T47D (cell line): ENCODE results near the gene CPEB4.

Experiments
- DNase-seq, 2 experiments: peaks; one replicate each; pipeline versions ENCODE4 v3.0.0 to v3.0.0-alpha.2; 2011 to 2012; ENCODE audit warnings: low read depth in 1 of 2, low spot score in 1 of 2
- JUND ChIP-seq: IDR thresholded peaks from 2 replicates; pipeline ENCODE4 v1.6.1; 2012; ENCODE audit warnings: low read depth
- in situ Hi-C: cut with HindIII; loops from 2 replicates; pipeline ENCODE4 v1.10.0; 2016; ENCODE audit warnings: low sequenced_read_pairs, low pct_unique_long_range_greater_than_20kb

The CPEB4 gene

DNA sequence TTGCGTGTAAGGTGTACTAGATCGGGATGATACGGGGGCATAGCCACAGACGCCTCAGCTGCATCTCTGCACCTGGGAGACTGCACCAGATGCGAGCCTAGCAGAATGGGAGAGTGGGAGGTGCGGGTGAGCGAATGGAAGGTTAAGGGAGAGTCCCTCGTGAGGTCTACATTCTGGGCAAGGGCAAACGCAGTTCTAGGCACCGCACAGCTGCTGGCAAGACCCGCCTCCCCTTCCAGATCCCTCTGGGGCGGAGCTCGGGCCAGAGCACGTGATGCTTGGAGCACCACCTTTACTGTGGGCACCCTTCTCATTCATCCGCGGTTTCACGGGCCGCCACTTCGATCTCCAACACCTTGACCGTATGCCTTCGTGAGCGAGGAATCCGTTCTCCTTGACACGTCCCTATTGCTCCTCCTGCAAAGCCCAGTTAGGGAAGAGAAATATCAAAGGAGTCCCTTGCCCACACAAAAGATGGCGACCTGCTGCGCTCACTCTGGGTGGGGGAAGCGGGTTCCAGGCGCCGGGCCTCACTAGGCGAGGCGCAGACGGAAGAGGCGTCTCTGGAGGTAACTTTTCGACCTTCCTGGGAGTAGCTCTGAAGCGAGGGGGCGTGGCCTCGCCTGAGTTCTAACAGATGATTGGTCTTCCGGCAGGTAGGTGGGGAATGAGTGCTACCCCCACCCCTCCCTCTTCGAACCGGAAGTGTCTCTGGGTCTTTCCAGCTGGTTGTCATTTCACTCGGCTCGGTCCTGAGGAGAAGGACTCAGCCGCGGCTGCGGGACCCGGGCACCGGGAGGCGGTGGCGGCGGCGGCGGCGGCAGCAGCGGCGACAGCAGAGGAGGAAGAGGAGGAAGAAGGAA is at the start of gene CPEB4:
CPEB4 (plus strand) TSS at position 740 of the 863 bp plus-strand sequence. CDS start 1,385 bp downstream, outside the sequence.
- no peak for TF ChIP-seq JUND
- peak; percentile 89 to 100 for DNase-seq
- in situ Hi-C loops: no loop called here

- no peak for TF ChIP-seq JUND
Measured at GRCh38 chr5:173839117-173839713, 48.9 kb upstream of the CPEB4 start.

GRCh38 chr5:173840111-173840983 is 47.8 kb upstream of the CPEB4 start:
- TF ChIP-seq JUND: no peak
- in situ Hi-C loops: no loop called here

More at GRCh38 chr5:173839117-173839713, 48.9 kb upstream of the CPEB4 start:
- in situ Hi-C loops: no loop called here
- no peak for DNase-seq

GRCh38 chr5:173841710-173842109 is 46.4 kb upstream of the CPEB4 start:
- in situ Hi-C loops: no loop called here

More at GRCh38 chr5:173840111-173840983, 47.8 kb upstream of the CPEB4 start:
- DNase-seq: no peak

DNA sequence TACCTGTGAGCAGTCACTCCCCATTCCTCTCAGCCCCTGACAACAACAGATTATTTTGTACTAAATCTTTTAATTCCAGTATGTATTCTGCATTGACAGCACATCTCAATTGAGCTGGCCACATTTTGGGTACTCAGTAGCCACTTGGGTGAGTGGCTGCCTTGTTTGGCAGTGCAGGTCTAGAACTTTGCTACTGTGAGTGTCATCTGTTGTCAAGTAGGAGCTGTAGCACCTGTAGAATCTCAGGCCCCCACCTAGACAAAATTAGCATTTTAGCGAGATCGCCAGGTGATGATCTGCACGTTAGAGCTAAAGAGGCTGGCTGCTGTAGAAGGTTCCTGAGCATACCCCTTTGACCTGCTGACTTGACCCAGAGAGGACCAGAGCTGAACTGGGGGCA is 44.4 kb upstream of the CPEB4 start:
- TF ChIP-seq JUND: no peak
- no peak for DNase-seq
- in situ Hi-C loops: no loop called here

More at GRCh38 chr5:173841710-173842109, 46.4 kb upstream of the CPEB4 start:
- DNase-seq: no peak
- TF ChIP-seq JUND: no peak

DNA sequence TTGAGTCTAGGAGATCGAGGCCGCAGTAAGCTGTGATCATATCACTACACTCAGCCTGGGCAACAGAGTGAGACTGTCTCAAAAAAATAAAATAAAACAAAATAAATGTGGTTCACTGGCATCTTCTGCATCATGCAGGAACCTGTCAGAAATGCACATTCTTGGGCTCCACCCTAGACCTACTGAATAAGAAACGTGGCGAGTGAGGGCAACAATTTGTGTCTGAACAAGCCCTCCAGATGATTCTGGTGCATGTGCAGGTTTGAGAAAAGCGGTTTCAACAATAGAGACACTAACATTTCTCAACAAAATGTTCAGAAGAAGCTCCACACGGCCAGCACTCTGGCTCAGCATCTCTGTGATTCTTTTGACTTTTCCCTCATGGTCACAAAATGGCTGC is 42.8 kb upstream of the CPEB4 start:
- TF ChIP-seq JUND: no peak

GRCh38 chr5:173846929-173847501 is 41.1 kb upstream of the CPEB4 start:
- DNase-seq: no peak
- in situ Hi-C loops: no loop called here
- TF ChIP-seq JUND: no peak

More for the DNA sequence above, 42.8 kb upstream of the CPEB4 start:
- DNase-seq: no peak
- in situ Hi-C loops: no loop called here

DNA sequence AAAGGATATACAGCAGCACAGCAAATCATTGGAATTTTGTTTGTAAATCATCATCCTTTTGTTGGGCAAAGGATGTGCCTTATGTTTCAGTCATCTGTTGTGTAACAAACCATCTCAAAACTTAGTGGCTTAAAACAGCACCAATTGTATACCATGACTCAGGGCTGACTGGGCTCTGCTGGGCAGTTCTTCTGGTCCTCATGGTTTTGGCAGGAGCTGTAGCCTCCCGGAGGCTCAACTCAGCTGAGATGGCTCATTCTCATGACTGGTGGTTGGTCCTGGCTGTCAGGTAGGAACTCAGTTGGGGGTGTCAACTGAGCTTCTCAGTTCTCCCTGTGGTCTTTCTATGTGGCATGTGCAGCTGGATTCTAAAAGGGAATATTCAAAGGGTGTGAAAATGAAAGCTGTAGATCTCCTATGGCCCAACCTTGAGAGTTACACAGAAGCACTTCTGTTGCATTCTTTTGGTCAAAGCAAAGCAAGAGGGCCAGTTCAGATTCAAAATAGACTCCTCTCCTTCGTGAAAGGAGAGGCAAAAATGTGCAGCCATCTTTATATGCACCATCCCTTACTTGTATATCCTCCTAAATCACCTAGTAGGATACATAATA is 39.1 kb upstream of the CPEB4 start:
- DNase-seq: no peak
- in situ Hi-C loops: no loop called here
- no peak for TF ChIP-seq JUND

DNA sequence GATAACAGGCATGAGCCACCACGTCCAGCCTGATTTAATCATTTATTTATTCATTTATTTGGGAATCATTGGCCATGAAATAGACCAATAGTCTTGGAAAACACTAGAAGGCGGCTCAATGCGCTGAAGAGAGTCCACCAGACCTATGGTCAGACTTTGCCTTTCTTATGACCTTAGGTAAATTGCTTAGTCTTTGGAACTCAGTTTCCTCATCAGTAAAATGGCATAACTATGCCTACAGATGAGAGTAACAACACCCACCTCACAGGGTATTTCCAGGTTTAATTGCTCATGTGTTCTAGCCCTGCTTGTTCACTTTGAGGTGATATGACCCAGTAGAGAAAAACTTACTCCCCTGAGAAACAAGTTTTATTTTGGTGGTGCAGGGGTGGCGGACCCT is 38.2 kb upstream of the CPEB4 start:
- no peak for TF ChIP-seq JUND
- in situ Hi-C loops: no loop called here
- DNase-seq: no peak

GRCh38 chr5:173850659-173851058 is 37.5 kb upstream of the CPEB4 start:
- DNase-seq: no peak
- in situ Hi-C loops: no loop called here
- no peak for TF ChIP-seq JUND

GRCh38 chr5:173851595-173852243 is 36.4 kb upstream of the CPEB4 start:
- no peak for DNase-seq
- in situ Hi-C loops: no loop called here
- TF ChIP-seq JUND: no peak

DNA sequence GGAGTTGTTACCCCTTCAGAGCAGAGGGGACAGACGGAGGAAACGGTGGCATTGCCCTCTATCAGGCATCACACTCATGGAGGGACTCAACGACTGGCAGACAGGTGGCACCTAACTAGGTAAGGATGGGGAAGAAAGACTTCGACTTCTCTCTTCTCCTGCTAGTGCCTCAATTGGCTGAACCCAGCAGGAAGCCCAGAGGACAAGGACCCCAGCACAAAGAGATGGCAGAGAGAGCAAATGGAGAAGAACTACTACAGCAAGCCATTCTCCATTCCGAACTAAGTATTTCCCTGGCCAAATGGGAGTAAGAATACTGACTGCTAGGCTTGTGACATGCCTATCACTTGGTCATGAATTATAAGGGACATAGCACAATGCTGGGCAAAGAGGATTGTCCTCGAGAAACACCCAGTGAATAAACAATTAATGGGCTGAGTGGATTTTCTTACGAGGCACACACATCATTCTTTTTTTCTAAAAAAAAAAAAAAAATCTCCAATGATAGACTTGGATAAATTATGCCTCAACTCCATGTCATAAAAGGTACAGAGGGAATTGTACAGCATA is 35.3 kb upstream of the CPEB4 start:
- in situ Hi-C loops: no loop called here
- TF ChIP-seq JUND: no peak
- no peak for DNase-seq
